AG08395 (cell line): ENCODE measurements around the gene SRSF12.
"Not testable (repeated sequence)": the region's sequence is repeated elsewhere in the genome, so short reads cannot be mapped to it uniquely, and the experiment has no call there.

Experiments used
- DNase-seq: peaks from one replicate; pipeline ENCODE4 v3.0.0; 2012; ENCODE audit warnings: mixed read lengths, low spot score

SRSF12 gene

DNA sequence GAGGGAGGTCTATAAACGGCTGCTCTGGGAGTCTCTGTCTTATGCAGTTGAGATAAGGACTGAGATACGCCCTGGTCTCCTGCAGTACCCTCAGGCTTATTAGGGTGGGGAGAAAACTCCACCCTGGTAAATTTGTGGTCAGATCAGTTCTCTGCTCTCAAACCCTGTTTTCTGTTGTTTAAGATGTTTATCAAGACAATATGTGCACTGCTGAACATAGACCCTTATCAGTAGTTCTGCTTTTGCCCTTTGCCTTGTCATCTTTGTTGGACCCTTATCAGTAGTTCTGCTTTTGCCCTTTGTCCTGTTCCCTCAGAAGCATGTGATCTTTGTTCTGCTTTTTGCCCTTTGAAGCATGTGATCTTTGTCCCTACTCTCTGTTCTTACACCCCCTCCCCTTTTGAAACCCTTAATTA lies 10.4 kb upstream of the SRSF12 start:
- DNase-seq, result not testable (repeated sequence)

- peak; percentile 28 for DNase-seq
Observed at GRCh38 chr6:89122625-89123024, 4.8 kb upstream of the SRSF12 start.

DNA sequence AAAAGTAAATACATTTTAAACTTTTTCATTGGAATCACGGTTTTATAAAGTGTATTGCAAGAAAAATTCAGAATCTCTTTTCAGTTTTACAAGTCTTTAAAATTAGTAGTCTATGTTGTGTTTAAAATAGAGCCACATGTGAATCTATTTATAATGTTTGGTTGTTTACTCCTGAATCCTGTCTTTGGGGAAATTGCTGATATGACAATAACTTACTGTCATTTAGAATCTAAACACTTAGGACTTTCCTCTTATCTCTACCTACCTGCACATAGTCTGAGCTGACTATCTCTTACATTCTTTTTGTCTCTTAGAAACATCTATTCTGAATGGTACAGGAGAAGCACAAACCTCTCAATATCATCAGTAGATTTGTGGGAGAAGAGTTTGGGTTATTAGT lies 4.1 kb upstream of the SRSF12 start:
- no peak for DNase-seq

GRCh38 chr6:89120371-89120770 lies 2.5 kb upstream of the SRSF12 start:
- DNase-seq, result no peak

GRCh38 chr6:89118931-89119330 lies 1.1 kb upstream of the SRSF12 start:
- no peak for DNase-seq

GRCh38 chr6:89116702-89117101 lies 1.2 kb downstream of the SRSF12 start:
- no peak for DNase-seq

DNA sequence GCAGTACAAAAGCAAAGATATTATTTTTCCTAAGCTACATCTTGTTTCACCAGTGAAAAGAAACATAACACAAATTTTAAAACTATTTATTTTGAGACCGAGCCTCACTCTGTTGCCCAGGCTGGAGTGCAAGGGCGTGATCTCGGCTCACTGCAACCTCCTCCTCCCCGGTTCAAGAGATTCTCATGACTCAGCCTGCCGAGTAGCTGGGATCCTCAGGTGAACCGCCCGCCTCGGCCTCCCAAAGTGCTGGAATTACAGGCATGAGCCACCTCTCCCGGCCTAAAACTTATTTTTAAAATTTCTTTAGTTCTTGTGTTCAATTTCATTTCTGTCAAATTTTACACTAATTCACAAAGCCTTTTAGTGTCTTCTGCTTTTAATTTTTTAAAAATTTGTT lies 5.9 kb downstream of the SRSF12 start:
- DNase-seq, result no peak

GRCh38 chr6:89110284-89110683 lies 7.6 kb downstream of the SRSF12 start:
- no peak for DNase-seq

DNA sequence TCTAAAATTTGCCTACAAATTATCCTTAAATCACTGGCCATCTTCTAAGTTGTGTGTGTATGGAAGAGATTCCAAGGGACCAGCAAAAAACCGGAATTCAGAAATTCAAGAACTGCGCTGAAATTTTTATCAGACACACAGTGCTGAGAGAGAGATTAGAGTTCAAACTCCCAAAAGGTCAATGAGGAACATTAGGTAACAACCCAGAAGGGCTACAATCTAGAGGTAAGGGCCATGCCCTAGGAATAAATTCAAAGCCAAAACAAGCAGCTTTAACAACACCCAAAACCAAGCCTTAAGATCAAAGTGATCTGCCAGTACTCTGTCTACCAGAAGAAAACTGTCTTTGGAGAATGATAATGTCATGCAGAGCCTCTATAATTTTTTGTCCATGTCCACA lies 17.8 kb downstream of the SRSF12 start:
- no peak for DNase-seq

DNA sequence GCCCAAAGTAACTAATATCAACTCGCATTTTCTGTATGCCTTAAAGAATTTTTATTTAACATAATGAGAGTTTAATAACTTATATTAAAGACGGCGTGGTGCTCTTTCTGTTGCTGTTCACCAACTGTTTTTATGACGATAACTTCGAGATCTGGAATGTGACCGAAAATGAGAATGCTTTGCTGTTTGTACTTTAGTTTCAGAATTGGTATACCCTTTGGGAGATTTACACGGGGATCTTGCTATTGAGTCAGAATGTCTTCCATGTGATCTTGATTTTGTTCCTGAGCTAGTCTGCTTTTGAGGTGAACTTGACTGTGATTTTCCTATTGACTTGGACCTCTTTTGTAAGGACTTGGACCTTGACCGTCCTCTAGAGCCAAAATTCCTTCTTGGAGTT lies 19.4 kb downstream of the SRSF12 start:
- DNase-seq, result no peak

- DNase-seq, result no peak
Observed at GRCh38 chr6:89087881-89088280, 30.0 kb downstream of the SRSF12 start.

DNA sequence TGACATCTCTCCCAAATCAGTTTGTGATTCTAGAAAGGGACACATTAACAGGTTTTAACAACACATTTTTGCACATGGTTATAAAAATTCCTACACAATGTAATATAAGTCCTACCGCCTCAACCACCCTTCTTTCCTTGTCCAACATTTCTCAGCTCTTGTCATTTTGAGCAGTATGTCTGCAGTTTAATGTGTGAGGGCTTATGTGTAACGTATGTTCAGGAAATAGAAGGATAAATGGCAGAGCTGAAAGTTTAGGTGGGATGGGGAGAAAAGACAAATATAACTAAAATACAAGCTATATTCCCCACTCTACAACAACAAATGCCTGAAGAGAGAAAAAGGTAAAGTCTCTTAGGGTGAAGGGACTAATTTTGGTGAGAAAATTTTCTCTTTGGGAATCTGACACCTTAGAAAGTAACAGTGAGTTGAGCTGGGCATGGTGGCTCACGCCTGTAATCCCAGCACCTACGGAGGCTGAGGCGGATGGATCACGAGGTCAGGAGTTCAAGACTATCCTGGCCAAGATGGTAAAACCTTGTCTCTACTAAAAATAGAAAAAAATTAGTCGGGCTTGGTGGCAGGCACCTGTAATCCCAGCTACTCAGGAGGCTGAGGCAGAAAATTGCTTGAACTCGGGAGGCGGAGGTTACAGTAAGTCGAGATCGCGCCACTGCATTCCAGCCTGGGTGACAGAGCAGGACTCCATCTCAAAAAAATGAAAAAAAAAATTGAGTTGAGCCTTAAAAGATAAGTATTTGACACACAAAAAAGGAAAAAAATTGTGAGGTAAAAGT lies 32.3 kb downstream of the SRSF12 start:
- no peak for DNase-seq

DNA sequence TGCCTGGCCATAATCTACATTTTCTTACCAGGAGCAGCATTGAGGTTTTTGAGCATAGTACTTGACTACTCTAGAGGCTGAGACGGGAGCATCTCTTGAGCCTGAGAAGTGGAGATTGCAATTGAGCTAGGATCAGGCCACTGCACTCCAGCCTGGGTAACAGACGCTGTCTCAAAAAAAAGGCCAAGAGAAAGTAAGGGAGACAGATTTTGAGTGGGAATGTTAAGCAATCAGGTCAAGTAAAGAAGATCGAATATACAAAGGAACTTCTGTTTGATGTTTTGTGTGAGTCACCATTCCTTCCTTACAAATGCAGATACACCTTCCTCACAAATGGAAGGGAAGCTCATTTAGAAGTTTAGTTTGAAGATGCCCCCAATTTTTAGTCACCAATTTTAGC lies 32.9 kb downstream of the SRSF12 start:
- DNase-seq, result no peak

DNA sequence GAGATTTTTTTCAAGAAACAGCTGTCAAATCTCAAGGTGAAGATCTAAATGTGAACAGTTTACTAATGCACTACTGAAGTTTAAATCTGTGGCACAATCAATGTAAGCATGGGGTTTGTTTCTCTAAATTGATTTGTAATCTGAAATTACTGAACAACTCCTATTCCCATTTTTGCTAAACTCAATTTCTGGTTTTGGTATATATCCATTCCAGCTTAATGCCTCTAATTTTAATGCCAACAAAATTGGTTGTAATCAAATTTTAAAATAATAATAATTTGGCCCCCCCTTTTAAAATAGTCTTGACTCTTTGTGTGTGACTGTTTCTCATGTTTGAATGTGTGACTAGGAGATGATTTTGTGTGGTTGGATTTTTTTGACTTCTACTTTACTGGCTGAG lies 33.3 kb downstream of the SRSF12 start:
- DNase-seq, result no peak

- DNase-seq, result no peak
Observed at GRCh38 chr6:89082486-89082891, 35.4 kb downstream of the SRSF12 start.

- peak; percentile 94 for DNase-seq
Observed at GRCh38 chr6:89081423-89082322, 36.2 kb downstream of the SRSF12 start.

DNA sequence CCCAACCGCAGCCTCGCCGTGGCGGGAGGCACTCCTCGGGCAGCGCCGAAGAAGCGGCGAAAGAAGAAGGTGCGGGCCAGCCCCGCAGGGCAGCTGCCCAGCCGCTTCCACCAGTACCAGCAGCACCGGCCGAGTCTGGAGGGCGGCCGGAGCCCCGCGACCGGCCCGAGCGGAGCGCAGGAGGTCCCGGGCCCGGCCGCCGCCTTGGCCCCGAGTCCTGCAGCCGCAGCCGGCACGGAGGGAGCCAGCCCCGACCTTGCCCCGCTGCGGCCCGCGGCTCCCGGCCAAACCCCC lies 36.8 kb downstream of the SRSF12 start:
- no peak for DNase-seq

GRCh38 chr6:89080281-89081128 lies 37.4 kb downstream of the SRSF12 start, which contains the start of gene PNRC1:
Gene PNRC1, plus strand, starts transcription at chr6:89080751. Its CDS starts 144 bp downstream, at chr6:89080895.
- DNase-seq, result peak; percentile 99

GRCh38 chr6:89079511-89080234 lies 38.2 kb downstream of the SRSF12 start:
- peak; percentile 42 for DNase-seq

DNA sequence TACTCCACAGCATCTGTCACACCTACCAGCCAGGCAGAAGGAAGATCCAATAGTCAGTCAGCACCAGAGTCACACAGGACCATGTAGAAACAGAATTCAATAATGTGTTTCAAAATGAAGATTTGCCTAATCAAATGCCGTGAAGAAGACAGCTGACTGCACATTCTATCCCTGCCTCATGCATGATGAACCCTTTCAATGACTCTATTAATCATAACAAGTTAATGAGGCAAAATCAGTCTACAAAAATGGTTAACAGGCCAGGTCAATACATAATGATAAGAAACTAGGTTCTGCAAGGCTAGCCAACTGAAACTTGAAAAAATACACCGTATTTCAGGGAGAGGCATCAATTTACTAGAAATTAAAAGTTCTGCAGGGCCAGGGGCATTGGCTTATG lies 44.0 kb downstream of the SRSF12 start:
- DNase-seq, result no peak

DNA sequence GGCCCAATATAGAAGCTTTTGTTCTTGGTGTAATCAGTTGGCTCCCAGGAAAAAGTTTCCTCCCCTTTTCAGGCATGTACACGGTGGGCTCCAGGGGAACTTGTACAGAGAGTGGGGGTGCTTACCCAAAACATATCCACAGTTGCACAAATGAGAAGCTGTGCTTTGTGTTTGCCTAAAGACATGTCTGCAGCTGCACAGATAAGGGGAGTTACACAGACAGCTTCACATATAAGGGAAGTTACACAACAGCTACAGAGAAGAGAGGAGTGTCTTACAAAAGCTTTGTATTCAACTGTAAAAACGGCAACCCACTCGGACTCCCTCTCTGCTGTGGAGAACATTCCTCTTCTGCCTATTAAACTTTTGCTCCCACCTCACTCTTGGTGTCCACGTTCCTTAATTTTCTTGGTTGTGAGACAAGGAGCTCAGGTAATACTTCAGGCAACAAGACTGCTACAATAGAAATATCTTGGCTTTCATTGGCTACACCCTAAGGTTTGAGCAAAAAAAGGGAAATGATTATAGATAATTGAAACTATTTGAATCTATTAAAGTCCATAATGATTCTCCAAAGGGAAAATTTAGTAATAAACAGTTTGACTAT lies 44.8 kb downstream of the SRSF12 start:
- DNase-seq, result no peak
